HG03280 (cell line): ENCODE data around the gene HNRNPC.
A peak's percentile ranks its signal among the peaks of the same experiment; 100 is the strongest.
"Not testable (repeated sequence)": the region's sequence is repeated elsewhere in the genome, so short reads cannot be mapped to it uniquely, and the experiment has no call there.

Source experiments
- ATAC-seq: cut with Tn5 transposase; IDR thresholded peaks from one replicate; pipeline ENCODE4 v1.9.1; 2021; ENCODE audit warnings: mild to moderate bottlenecking, moderate library complexity; ENCODE audit not compliant: unreplicated experiment

Gene HNRNPC

DNA sequence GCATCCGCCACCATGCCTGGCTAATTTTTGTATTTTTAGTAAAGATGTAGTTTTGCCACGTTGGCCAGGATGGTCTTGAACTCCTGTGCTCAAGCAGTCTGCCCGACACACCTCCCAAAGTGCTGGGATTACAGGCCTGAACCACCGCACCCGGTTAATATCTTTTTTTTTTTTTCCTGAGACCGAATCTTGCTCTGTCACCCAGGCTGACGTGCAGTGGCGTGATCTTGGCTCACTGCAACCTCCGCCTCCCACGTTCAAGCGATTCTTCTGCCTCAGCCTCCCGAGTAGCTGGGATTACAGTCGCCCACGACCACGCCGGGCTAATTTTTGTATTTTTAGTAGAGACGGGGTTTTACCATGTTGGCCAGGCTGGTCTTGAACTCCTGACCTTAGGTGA, 3.4 kb upstream of the HNRNPC start:
- not testable (repeated sequence) for ATAC-seq

DNA sequence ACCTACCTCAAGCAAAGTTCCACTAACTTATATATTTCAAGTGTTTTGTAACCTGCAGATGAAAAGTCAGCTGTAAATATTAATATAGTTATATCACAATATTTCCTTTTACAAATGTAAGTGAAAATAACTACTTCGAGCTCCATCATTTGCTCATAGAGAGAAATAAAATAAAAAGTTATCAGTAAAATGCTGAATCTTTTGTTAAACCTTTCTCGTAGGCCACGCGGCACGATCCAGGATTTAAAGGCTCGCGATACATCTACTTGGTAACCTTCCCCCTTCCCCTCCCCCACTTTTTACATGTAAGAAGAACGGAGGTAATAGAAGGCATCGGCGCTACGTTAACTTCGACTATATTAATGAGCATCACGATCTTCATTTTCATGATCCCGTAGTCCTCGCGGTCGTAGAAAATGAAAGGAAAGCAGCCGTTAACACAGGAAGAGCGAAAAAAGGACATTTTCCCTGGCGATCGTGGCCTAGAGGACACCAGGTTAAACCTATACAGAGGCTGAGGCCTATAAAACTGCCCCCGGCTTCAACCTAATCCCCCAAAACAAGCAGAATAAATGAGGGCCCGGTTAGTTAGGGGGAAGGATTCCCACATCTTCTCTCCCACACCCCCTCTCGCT, 508 bp downstream of the HNRNPC start:
- ATAC-seq: no peak

DNA sequence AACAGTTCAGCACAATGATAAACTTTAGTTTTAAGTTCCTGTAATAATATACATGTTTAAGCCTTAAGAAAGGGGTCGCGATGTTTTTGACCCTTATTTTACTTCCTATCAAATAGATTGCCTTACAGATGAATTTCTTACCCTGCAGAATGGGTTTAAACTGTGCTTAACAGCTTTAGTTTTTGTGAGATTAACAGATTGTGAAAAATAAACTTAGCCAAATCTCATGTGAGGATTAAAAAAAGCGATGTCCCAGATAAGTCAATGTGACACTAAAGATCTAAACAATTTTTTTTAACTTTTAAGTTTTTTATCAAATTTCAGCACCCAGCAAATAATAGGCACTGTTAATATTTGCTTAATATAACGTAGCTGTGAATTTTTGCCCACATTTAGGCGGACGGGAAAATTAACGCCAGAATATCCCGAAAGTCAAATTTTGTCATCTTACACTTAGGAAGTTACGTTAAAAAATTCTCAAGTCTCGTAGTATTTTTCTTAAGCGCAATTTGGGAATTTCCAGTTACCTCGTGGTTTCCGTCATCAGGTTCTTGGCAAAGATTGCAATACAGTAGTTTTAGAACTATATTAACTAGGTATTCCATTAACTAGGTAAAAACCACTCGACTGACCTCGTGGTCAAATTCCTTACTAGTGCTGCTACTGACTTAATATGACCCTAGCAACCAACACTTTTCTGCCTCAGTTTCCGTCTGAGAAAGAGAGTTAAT, 1.2 kb downstream of the HNRNPC start:
- ATAC-seq: no peak

DNA sequence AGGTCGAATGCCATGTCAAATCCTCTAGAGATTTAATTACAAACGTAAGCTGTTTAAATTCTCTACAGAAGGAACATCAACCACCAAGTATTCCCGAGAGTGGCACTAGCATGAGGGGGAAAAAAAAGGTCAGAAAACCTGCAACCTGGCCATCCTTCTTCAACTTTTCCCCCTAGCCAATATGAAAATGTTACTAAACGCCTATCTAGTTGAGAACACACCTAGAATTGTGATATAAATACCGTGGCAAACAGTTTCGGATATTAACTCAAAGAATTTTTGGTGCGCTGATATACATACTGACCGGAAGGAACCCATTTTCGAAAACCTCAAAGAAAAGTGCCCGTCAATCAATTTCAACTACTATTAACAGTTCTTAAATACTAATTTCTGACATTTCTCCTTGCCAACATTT, 1.8 kb downstream of the HNRNPC start:
- no peak for ATAC-seq

DNA sequence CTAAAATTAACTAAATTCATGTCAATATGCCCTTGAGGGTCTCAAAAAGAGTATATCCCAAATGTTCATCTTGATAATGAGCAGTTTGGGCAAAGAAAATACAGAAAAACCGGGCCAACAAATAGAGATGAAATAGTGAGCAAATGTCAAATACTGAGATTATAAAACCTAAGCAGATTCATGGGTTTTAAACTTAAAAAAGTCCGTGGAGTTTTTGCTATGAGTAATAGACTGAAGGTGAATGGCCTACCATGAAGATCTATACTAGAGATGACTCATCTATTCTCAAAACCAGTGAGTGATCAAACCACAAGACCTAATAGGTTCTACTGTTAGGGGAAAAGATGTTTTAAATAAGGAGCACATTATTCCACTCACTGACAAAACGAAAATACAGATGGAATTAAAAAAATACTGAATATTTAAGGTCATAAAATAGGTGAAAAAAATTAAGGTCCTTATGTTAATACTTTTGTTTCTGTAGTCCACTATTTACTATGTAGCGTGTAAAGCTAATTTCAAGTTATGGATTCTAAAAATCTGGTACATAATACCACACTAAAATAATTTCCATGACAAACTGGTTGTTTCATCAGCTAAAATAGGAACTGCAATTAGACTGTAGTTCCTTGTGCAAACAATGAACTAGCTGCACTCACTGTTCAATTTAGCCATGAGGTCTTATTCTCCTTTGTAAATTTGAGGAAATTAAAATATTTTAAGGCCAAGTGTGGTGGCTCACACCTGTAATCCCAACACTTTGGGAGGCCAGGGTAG, 5.0 kb downstream of the HNRNPC start:
- peak; percentile 58 for ATAC-seq

DNA sequence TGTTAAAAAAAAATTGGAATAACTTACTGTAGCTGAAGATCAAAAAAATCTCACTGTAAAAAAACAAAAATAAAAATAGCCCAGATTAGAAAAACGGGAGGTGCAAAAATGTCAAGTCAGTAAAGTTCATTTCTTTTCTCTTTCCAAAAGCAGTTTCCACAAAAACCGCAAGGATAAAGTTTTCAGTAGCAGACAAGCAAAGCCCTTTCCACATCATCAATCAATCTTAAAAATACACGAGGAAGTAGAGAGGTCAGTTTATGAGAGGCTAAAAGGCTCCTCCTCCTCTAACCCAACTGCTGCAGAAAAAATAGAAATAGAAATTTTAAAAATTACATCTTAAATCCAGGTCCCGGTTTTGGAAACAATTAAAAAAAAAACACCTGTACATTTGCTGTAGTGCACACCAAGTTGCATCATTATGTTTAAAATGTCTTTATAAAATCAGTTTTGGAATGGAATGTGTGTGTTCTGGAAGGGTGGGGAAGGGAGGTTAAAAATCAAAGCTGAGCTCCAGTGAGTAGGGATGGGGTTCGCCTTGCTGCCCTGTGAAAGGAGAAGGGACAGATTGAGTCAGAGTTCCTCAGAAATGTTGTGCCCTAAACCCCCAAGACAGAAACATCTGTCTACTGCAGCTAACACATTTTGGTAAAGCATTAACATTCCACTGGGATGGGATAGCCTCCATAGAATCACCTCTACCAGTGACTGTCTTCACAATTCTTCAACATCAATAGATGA, 5.8 kb downstream of the HNRNPC start:
- ATAC-seq: no peak

DNA sequence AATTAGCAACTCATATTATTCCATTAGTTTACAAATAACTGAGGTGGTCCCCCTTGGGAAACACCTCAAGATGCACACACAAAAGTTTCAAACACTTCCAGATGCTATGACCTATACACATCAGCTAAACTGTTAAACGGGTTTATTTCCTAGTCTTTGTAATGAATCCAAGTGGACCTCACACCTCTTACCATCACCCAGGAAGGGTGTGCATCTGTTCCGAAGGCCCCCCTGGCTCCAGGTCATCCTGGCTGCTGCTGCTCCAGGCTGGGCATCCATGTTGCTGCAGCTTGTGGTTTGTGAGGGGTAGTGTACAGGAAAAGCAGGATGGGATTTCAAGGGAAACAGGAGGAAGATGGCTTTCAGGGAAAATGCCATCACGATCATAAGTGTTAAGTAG, 6.8 kb downstream of the HNRNPC start:
- no peak for ATAC-seq

DNA sequence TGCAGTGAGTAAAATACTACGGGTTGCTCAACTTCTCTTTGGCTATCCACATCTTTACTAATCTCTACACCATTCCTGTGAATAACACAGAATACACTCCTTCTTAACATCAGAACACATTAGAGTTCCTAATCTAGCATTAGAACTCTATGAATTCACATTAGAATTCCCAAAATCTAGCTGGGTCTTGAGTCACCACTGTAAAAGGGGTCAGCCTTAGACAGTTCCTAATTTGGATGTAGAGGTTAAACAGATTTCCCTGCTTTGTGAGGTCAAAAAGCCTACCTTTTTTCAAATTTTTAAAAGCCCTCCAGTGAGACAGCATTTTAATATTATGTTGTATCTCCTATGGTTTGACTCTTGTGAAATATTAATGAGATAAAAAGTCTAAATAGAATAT, 7.4 kb downstream of the HNRNPC start:
- no peak for ATAC-seq

DNA sequence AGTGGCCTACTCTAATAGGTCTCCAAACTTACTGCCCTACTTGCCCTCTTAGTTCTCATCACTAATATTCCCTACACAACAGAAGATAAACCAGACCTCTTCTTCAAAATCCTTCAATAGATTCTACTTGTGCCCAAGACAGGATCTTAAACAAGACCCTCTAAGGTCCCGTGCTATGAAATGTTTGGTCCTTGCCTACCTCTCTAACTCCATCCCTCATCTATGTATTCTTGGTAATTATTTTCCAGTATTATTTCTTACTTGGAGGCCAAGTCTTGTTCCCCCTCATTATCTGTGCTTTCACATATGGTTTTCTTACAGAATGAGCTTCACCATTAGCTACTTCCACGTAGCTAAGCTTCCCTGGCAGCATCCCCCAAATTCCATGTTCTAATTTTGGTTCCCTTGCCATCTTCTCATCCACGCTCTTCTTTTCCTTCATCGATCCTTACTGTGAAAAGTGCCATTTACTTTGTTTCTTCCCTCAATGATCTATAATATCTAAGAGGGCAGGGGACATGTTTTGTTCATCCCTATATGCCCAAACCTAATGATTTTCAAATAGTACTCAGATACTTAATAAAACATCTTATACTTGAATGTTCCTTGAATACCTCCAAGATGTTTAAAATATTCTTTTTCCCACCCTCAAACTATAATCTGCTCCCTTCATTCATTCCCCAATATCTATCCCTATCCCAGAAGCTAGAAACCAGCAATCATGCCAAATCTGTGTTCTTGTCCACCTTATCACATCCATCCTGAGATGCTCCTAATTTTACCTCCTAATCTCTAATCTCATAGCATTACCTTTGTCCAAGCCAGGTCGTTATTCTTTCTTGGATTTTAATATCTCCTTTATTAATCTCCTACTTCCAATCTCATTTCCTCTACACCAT, 10.1 kb downstream of the HNRNPC start:
- ATAC-seq: no peak

DNA sequence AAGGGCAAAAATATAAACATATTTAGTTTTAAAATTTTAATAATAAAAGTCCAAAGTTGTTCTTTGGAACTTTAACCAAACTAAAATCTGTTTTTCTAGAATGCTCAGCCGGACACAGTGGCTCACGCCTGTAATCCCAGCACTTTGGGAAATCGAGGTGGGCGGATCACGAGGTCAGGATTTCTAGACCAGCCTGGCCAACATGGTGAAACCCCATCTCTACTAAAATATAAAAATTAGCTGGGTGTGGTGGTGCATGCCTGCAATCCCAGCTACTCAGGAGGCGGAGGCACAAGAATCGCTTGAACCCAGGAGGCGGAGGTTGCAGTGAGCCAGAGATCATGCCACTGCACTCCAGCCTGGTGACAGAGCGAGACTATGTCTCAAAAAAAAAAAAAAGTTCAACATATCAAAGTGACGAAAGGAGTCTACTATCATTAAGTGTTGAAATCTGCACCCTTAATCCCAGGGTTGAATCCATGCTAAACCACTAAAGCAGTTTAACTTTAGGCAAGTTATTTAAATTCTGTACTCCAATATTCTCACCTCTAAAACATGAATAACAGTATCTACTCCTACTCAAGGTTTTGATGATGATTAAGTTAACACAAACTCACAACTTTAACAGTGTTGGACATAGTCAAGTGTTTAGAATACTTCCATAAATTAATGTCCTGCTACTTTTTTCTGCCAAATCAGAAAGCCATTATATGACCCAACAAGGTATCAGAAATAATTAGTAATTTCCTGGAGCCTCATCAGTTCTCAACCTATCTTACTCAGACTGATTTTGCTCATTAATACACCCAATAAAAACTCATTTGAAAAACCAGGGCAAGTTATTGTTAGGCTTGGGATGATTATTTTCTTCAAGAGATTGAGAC, 11.0 kb downstream of the HNRNPC start:
- no peak for ATAC-seq

DNA sequence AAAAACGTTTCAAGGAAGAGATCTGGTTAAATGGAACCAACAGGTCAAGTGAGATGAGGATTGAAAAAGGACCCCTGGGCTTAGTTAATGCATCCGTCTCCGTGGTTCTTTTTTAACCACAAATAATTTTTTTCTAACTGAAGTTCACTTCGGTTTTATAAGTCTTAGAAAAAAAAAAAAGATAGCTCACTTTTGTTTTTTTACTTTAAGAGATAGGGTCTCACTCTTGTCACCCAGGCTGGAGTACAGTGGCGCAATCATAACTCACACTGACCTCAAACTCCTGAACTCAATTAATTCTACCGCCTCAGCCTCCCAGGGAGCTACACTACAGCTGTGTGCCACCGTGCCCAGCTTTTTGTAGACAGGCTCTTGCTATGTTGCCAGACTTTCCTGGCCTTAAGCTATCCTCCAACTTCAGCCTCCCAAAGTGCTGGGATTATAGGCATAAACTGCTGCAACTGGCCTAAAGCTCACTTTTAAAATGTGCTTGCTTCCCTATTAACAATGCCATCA, 11.8 kb downstream of the HNRNPC start:
- no peak for ATAC-seq

DNA sequence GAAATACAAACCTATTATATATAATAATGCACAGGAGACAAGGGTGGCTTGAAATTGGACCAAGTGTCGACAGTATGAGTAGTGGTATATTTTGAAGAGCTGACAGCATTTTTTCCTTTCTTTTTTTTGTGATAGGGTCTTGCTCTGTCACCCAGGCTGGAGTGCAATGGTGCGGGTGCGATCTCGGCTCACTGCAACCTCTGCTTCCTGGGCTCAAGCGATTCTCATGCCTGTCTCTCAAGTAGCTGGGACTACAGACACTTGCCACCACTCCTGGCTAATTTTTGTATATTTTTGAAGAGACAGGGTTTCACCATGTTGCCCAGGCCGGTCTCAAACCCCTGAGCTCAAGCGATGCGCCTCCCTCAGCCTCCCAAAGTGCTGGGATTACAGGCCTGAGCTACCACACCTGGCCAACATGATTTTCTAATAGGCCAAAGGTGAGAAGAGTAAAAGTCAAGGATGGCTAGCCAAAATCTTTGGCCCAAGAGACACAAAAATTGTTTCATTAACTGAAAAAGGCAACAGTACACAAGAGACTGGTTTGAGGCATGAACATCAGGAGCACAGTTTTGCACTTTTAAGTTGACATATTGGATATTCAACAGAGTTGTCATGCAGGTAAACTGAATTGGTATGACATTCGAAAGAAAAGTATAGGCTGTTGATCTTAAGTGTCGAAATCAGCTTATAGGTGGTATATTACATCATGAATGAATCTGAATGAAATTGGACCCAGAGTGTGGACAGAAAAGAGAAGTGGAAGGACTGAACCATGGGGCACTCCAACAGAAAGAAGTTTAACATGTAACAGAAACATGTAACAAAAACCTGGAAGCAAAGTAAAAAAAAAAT, 12.5 kb downstream of the HNRNPC start:
- no peak for ATAC-seq

DNA sequence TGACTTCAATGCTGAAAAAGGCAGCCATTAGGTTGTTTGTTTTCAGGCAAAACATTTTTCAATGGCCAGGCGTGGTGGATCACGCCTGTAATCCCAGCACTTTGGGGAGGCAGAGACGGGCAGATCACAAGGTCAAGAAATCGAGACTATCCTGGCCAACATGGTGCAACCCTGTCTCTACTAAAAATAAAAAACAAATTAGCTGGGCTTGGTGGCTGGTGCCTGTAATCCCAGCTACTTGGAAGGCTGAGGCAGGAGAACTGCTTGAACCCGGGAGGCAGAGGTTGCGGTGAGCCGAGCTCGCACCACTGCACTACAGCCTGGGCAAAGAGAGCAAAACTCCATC, 13.2 kb downstream of the HNRNPC start:
- not testable (repeated sequence) for ATAC-seq

DNA sequence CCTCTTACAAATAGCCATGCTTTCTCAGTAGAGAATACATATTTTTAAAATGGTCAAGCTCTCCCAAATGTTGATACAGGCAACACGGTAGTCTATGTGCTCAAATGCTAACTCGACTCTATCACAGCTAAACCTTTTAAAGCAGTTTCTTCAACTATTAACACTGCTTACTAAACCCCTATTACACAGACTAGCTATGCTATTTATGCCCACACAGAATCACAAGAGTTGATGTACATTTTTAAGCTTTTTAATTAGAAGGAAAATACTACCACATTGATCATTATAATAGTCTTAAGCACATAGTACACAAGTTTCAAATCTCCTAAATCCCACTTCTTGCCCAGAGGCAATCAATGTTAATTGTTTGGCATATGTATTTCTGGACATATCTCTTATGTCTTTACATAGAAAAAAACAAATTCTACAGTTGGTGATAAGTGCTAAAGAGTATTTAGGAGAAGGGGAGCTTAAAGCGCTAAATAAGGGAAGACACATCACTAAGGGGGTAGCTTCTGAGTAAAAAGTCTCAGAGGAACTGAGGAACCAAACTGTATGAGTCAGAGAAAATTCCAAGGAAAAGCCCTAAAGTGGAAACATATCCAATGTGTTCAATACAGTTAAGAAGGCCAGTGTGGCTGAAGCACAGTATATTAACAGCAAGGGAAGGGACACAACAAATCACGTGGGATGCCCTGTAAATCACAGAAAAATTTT, 13.7 kb downstream of the HNRNPC start:
- no peak for ATAC-seq

DNA sequence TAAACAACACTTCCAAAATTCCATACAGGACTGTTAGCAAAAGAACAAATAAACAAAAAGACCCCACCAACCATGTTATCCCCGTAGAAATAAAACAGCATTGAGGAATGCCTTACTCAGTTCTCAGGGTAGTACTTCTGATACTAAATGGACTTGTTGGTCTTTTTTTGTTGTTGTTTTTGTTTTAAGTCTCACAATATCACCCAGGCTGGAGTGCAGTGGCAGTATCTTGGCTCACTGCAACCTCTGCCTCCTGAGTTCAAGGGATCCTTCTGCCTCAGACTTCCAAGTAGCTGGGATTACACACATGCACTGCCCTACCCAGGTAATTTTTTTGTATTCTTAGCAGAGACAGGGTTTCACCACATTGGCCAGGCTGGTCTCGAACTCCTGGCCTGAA, 17.1 kb downstream of the HNRNPC start:
- ATAC-seq: no peak

DNA sequence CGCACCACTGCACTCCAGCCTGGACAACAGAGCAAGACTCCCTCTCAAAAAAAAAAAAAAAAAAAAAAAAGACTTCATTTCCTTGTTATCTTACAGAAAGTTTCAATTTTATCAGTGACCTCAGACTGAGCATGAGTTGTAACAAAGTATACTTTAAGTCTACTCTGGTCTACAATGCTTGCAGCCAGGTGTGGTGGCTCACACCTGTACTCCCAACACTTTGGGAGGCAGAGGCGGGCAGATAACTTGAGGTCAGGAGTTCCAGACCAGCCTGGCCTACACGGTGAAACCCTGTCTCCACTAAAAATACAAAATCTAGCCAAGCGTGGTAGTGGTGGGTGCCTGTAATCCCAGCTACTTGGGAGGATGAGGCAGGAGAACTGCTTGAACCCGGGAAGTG, 18.0 kb downstream of the HNRNPC start:
- no peak for ATAC-seq

DNA sequence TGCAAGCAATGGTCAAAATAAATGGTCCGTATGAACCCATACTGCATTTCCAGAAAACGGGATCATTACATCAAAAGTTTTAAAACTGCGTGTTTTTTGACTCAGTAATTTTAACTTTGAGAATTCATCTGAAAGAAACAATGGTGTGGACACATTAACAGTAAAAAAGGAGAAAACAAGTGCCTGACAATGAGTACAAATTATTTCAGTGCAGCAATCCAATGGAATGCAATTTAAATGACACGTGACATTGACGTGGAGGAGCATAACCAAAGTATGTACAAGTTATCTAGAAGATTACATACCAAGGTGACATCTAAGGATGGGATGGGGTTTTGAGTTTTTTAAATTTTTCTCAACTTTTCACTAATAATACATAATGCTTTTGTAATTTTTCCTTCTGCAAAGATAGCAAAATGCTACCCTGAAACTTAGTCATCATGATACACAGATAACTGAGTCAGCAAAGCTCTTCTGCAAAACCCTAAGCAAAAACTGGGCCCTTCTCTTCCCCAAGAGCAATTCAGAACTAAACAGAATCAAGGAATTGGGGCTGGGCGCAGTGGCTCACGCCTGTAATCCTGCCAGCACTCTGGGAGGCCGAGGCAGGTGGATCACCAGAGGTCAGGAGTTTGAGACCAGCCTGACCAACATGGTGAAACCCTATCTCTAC, 20.4 kb downstream of the HNRNPC start:
- no peak for ATAC-seq
